Measurements from ENCODE around the gene MYOF.

Gene MYOF

GRCh38 chr10:93509816-93510215, 27.7 kb upstream of the MYOF start:
- TF ChIP-seq ZFX (IDR thresholded peaks at IDR 0.05) (no peak), CTCF (conservative IDR thresholded peaks at IDR 0.05) (no peak)
- no peak overlapping the region for H3K27ac ChIP-seq

- TF ChIP-seq ZFX (IDR thresholded peaks at IDR 0.05), result no peak
- TF ChIP-seq CTCF (conservative IDR thresholded peaks at IDR 0.05), result no peak
- H3K27ac ChIP-seq, result no peak overlapping the region
Observed at GRCh38 chr10:93505075-93505474, 22.9 kb upstream of the MYOF start.

GRCh38 chr10:93503075-93503474, 20.9 kb upstream of the MYOF start:
- TF ChIP-seq ZFX (IDR thresholded peaks at IDR 0.05) (no peak), CTCF (conservative IDR thresholded peaks at IDR 0.05) (no peak)
- no peak overlapping the region for H3K27ac ChIP-seq

- no peak overlapping the region for H3K27ac ChIP-seq
- TF ChIP-seq ZFX (IDR thresholded peaks at IDR 0.05) (no peak), CTCF (conservative IDR thresholded peaks at IDR 0.05) (no peak)
Observed at GRCh38 chr10:93501650-93502049, 19.5 kb upstream of the MYOF start.

- TF ChIP-seq ZFX (IDR thresholded peaks at IDR 0.05) (no peak), CTCF (conservative IDR thresholded peaks at IDR 0.05) (no peak)
Observed at GRCh38 chr10:93498166-93498565, 16.0 kb upstream of the MYOF start.

GRCh38 chr10:93496322-93497041, 14.3 kb upstream of the MYOF start, which contains the start of gene CEP55:
CEP55 (plus strand) TSS chr10:93496612; CDS start chr10:93500052, 3,440 bp downstream.
- no peak for TF ChIP-seq CTCF (conservative IDR thresholded peaks at IDR 0.05)
- no peak for TF ChIP-seq ZFX (IDR thresholded peaks at IDR 0.05)
- H3K27ac ChIP-seq, result peak within 1 kb of the TSS; percentile 88

More at GRCh38 chr10:93498166-93498565, 16.0 kb upstream of the MYOF start:
- no peak overlapping the region for H3K27ac ChIP-seq

- peak overlapping the region; percentile 88; the same call in 1 of the 2 replicates for H3K27ac ChIP-seq
- no peak for TF ChIP-seq ZFX (IDR thresholded peaks at IDR 0.05)
- TF ChIP-seq CTCF (conservative IDR thresholded peaks at IDR 0.05), result no peak
Observed at GRCh38 chr10:93495654-93496321, 13.7 kb upstream of the MYOF start.

Data from C4-2B (cell line).